Measurements from ENCODE around the gene THSD4. TPM values are rescaled to one million over a fixed set of nuclear protein-coding genes. Genes with fewer than 3 reads are reported as not detected.

THSD4 gene
- total and polyA plus RNA-seq, 2 of the 8 experiments (the other 6 are each of a cell fraction or from before 2014, with no cell fraction given): 2.5 to 6.2 TPM

- no peaks in the 10 kb centered on the region for H3K79me1 ChIP-seq (ENCODE audit: low read depth, low read length)
- H2AK5ac ChIP-seq (ENCODE audit: low read depth, low read length): peak overlapping the region; percentile 40; the same call in 1 of the 2 replicates
- no peak overlapping the region for H3K23ac ChIP-seq (ENCODE audit: insufficient read length)
- H4K91ac ChIP-seq (replicated peaks; ENCODE audit: insufficient read length, low read length): no peak overlapping the region
- ChIA-PET POLR2A (ENCODE audit: partially characterized antibody) (interaction anchor here (1.3 kb wide), 1 partner anchor 16 kb away, joined by 6 read pairs; no protein-coding TSS in a partner anchor), CTCF (ENCODE audit: partially characterized antibody) (interaction anchor here (1.3 kb wide), 1 partner anchor 11 kb away, joined by 6 read pairs; no protein-coding TSS in a partner anchor)
- H3K9me3 ChIP-seq (ENCODE audit: insufficient read depth in 2 of 2, low read depth in 1 of 2, low read length in 1 of 2): no peaks in the 10 kb centered on the region
- no peak overlapping the region for H3K14ac ChIP-seq (ENCODE audit: insufficient read length)
- H3K4ac ChIP-seq (replicated peaks; ENCODE audit: insufficient read length, low read depth, low read length): no peak overlapping the region
- WGBS, 2 experiments (ENCODE audit: extremely low coverage in 1 of 2, insufficient coverage in 1 of 2, insufficient read length in 1 of 2, insufficient replicate concordance in 2 of 2, low coverage in 1 of 2, low lambda C conversion rate in 2 of 2, missing lambda C conversion rate in 1 of 2): 91% methylated on average over 1 of the region's 1 CpG; no CpG with 5 or more reads in 1 of the 2 experiments
- H3K4me2 ChIP-seq (ENCODE audit: insufficient read depth in 1 of 2, low read depth in 2 of 2, low read length in 2 of 2): no peak overlapping the region
- no peak for FAIRE-seq
- H4K20me1 ChIP-seq (replicated peaks in 1 of 2; ENCODE audit: control insufficient read depth in 1 of 2, insufficient read depth in 2 of 2, low read length in 2 of 2): no peaks in the 10 kb centered on the region
- H2BK120ac ChIP-seq (replicated peaks; ENCODE audit: low read depth, low read length): no peak overlapping the region
- no peak overlapping the region for H4K5ac ChIP-seq (ENCODE audit: insufficient read length, low read depth, low read length)
- no peak overlapping the region for H3K18ac ChIP-seq (ENCODE audit: extremely low read depth, low read length)
- H2AFZ ChIP-seq (ENCODE audit: low read length): no peak overlapping the region
- peaks cover 0 to 7% (median 3%) of the 10 kb centered on the region in 4 experiments; a peak in 4 of 7 replicates for H3K4me1 ChIP-seq (replicated peaks in 1 of 4; ENCODE audit: control insufficient read depth in 3 of 4, insufficient read depth in 4 of 4, low read length in 3 of 4)
- no peak overlapping the region for H2BK20ac ChIP-seq (ENCODE audit: low read length)
- H3K4me3 ChIP-seq (ENCODE audit: extremely low read depth in 1 of 4, insufficient read depth in 2 of 4, low read depth in 3 of 4, low read length in 4 of 4): no peak overlapping the region
- H3K36me3 ChIP-seq (ENCODE audit: control insufficient read depth in 2 of 4, insufficient read depth in 4 of 4, low read length in 3 of 4): no peaks in the 10 kb centered on the region
- H4K8ac ChIP-seq (ENCODE audit: extremely low read depth, insufficient read depth, low read length): no peak overlapping the region
- H3K79me2 ChIP-seq (ENCODE audit: control insufficient read depth in 1 of 2, insufficient read depth in 2 of 2, low read length in 2 of 2): no peaks in the 10 kb centered on the region
- H3K27me3 ChIP-seq (replicated peaks in 1 of 4; ENCODE audit: control insufficient read depth in 3 of 4, extremely low read depth in 1 of 4, insufficient read depth in 3 of 4, low read length in 3 of 4): no peaks in the 10 kb centered on the region
- H2BK5ac ChIP-seq (ENCODE audit: low read depth, low read length): no peak overlapping the region
- TF ChIP-seq TEAD4 (IDR thresholded peaks at IDR 0.05; ENCODE audit: low read depth, low read length): peak; percentile 37; the same call in 1 of the 2 replicates
- no peak for TF ChIP-seq RFX5 (IDR thresholded peaks at IDR 0.05; ENCODE audit: borderline replicate concordance, low read depth, low read length)
- H3K56ac ChIP-seq (replicated peaks; ENCODE audit: insufficient read length, low read depth, low read length): no peak overlapping the region
- no peak overlapping the region for H2BK15ac ChIP-seq (ENCODE audit: low read length)
- DNase-seq (ENCODE audit: low read depth in 1 of 2, low spot score in 2 of 2): no peak
- H3K23me2 ChIP-seq (ENCODE audit: low read depth, low read length): no peaks in the 10 kb centered on the region; the same call in 1 of the 2 replicates
- no peak overlapping the region for H3K9ac ChIP-seq (replicated peaks in 1 of 4; ENCODE audit: extremely low read depth in 1 of 4, low read depth in 3 of 4, low read length in 3 of 4)
- H2BK12ac ChIP-seq (ENCODE audit: low read depth, low read length): 0 out of 2 replicates have a peak overlapping the region, but pooled peaks have one; percentile 13
- H3K27ac ChIP-seq (ENCODE audit: low read depth, low read length): no peak overlapping the region
These were observed 233.3 kb downstream of the THSD4 start for GRCh38 chr15:71348597-71348996.

All from H1 (cell line).